K562 (cell line): ENCODE data around the gene SIRT2. TPM values are rescaled to one million over a fixed set of nuclear protein-coding genes. Genes with fewer than 3 reads are reported as not detected.

Experiments
- ATAC-seq: fragments of 200-7000 bp; cut with Tn5 transposase; 3 replicates; pipeline ENCODE4 v1.9.1; 2020; ENCODE audit warnings: moderate library complexity
- BruUV-seq: library from RNA; stranded (reverse); fragments of 400-500 nt; replicated peaks from 2 replicates; lab custom pipeline; 2021; lab: Mats Ljungman, UMichigan
- CTCF ChIA-PET: fragments of 300-600 bp; formaldehyde crosslinking; extraction: SDS; loops from one replicate; lab custom pipeline; 2021; ENCODE audit warnings: low intra/inter-chr PET ratio; lab: Yijun Ruan, JAX
- POLR2A ChIA-PET: fragments of 300-600, 350-650 bp; sonication (Branson Sonifier 250); formaldehyde crosslinking; extraction: SDS; loops from one replicate; lab custom pipeline; 2021; ENCODE audit warnings: antibody characterized with exemption, inconsistent platforms; lab: Yijun Ruan, JAX
- DNase-seq, 4 experiments: peaks; one replicate each; pipeline versions ENCODE4 v3.0.0 to v3.0.0-alpha.2; 2011 to 2018; ENCODE audit warnings: low spot score in 3 of 4, mixed read lengths in 3 of 4; ENCODE audit errors: extremely low read depth in 1 of 4
- FAIRE-seq: peaks from 2 replicates; lab custom pipeline; 2011; peaks lifted over from hg19 to GRCh38; lab: Jason Lieb, UNC
- H2AFZ ChIP-seq: 2 replicates; pipeline ENCODE4 v1.6.0; 2011; ENCODE audit warnings: low read depth, low read length, control low read depth, inconsistent platforms
- H3K27ac ChIP-seq: fragments of 200-600 bp; 3 replicates; pipeline ENCODE4 v1.8.0; 2011; ENCODE audit warnings: low read depth, mild to moderate bottlenecking, control low read depth, inconsistent platforms, low read length, moderate library complexity, mixed read lengths; ENCODE audit errors: extremely low read depth
- H3K27me3 ChIP-seq, 2 experiments: fragments of 300-600 bp in 1 of 2; 2 replicates in 1 of 2; 3 replicates in 1 of 2; pipeline versions ENCODE4 v1.6.0 to v1.8.0; 2011; ENCODE audit warnings: inconsistent platforms in 2 of 2, low read length in 2 of 2, mild to moderate bottlenecking in 1 of 2, mixed read lengths in 1 of 2, moderate library complexity in 1 of 2; ENCODE audit not compliant: control insufficient read depth in 2 of 2, insufficient read depth in 2 of 2
- H3K36me3 ChIP-seq: fragments of 300-600 bp; 3 replicates; pipeline ENCODE4 v1.8.0; 2011; ENCODE audit warnings: mild to moderate bottlenecking, low read length, inconsistent platforms; ENCODE audit not compliant: control insufficient read depth, insufficient read depth
- H3K4me1 ChIP-seq, 2 experiments: fragments of 200-600 bp in 1 of 2; replicated peaks in 1 of 2; 2 replicates in 1 of 2; 3 replicates in 1 of 2; pipeline versions ENCODE4 v1.5.1 to v1.8.0; 2011; ENCODE audit warnings: inconsistent platforms in 2 of 2, low read length in 2 of 2, mild to moderate bottlenecking in 1 of 2, mixed read lengths in 1 of 2, moderate library complexity in 1 of 2; ENCODE audit not compliant: control insufficient read depth in 2 of 2, insufficient read depth in 2 of 2
- H3K4me2 ChIP-seq: 2 replicates; pipeline ENCODE4 v1.6.1; 2011; ENCODE audit warnings: low read length, control low read depth, inconsistent platforms, mixed read lengths; ENCODE audit not compliant: insufficient read depth
- H3K4me3 ChIP-seq: fragments of 200-600 bp; sonication (generic), shearing (Covaris generic); 2 replicates; pipeline ENCODE4 v1.5.1; 2016; ENCODE audit warnings: control low read depth, inconsistent platforms
- H3K79me2 ChIP-seq: fragments of 200-600 bp; 3 replicates; pipeline ENCODE4 v1.8.0; 2011; ENCODE audit warnings: low read length, inconsistent platforms; ENCODE audit not compliant: control insufficient read depth, insufficient read depth
- H3K9ac ChIP-seq, 2 experiments: 2 replicates each; pipeline versions ENCODE4 v1.6.0 to v1.6.1; 2011; ENCODE audit warnings: low read depth in 2 of 2, low read length in 2 of 2, control low read depth in 1 of 2, inconsistent platforms in 1 of 2, mild to moderate bottlenecking in 1 of 2, mixed read lengths in 1 of 2; ENCODE audit not compliant: insufficient read depth in 1 of 2
- H3K9me1 ChIP-seq: one replicate; pipeline ENCODE4 v1.6.0; 2011; ENCODE audit warnings: inconsistent platforms, mild to moderate bottlenecking, low read length, moderate library complexity; ENCODE audit not compliant: control insufficient read depth, insufficient read depth
- H3K9me3 ChIP-seq: replicated peaks from 2 replicates; pipeline ENCODE4 v1.5.1; 2011; ENCODE audit warnings: low read depth, low read length, inconsistent platforms; ENCODE audit not compliant: control insufficient read depth, insufficient read depth
- H4K20me1 ChIP-seq: replicated peaks from 2 replicates; pipeline ENCODE4 v1.6.1; 2011; ENCODE audit warnings: low read length, inconsistent platforms, mixed read lengths; ENCODE audit not compliant: control insufficient read depth, insufficient read depth
- ARHGAP35 ChIP-seq: fragments of 450-650 bp; IDR thresholded peaks from 2 replicates; pipeline ENCODE4 v1.6.1; 2018; ENCODE audit not compliant: partially characterized antibody
- CBX1 ChIP-seq: sonication (generic); IDR thresholded peaks from 2 replicates; pipeline ENCODE4 v1.6.1; 2016; ENCODE audit warnings: antibody characterized with exemption, low read depth, mild to moderate bottlenecking
- CHD1 ChIP-seq: fragments of 200-600 bp; sonication (generic); IDR thresholded peaks from one replicate; pipeline ENCODE4 v1.6.1; 2012; ENCODE audit warnings: mild to moderate bottlenecking, moderate library complexity, low read length, inconsistent platforms
- FUS ChIP-seq: fragments of 200-400 bp; formaldehyde crosslinking; optimal IDR thresholded peaks from 2 replicates; pipeline ENCODE3; 2017; ENCODE audit warnings: low read depth, low read length
- HMGN3 ChIP-seq: IDR thresholded peaks from 2 replicates; pipeline ENCODE4 v1.6.1; 2011; ENCODE audit warnings: borderline replicate concordance, low read depth, mild to moderate bottlenecking, mixed read lengths, low read length; ENCODE audit not compliant: insufficient read length; ENCODE audit errors: extremely low read depth
- KAT7 ChIP-seq: sonication (generic); formaldehyde crosslinking; IDR thresholded peaks from 2 replicates; pipeline ENCODE4 v1.8.0; 2022; ENCODE audit warnings: missing genetic modification reagents, mild to moderate bottlenecking, borderline replicate concordance
- POLR2B ChIP-seq: fragments of 450-650 bp; IDR thresholded peaks from 2 replicates; pipeline ENCODE4 v1.6.1; 2018; ENCODE audit warnings: low read depth; ENCODE audit not compliant: partially characterized antibody
- RBM14 ChIP-seq: fragments of 200-400 bp; formaldehyde crosslinking; IDR thresholded peaks from 2 replicates; pipeline ENCODE4 v1.6.1; 2018; ENCODE audit warnings: low read depth, mild to moderate bottlenecking, low read length, moderate library complexity, borderline replicate concordance; ENCODE audit not compliant: insufficient read depth
- RFX7 ChIP-seq: fragments of 250-450 bp; sonication (Bioruptor Pico); IDR thresholded peaks from 2 replicates; pipeline ENCODE4 v1.5.1; 2021; ENCODE audit warnings: mild to moderate bottlenecking
- SMARCA5 ChIP-seq: fragments of 450-650 bp; IDR thresholded peaks from 2 replicates; pipeline ENCODE4 v1.6.1; 2016
- ZBTB7A ChIP-seq: IDR thresholded peaks from 2 replicates; pipeline ENCODE4 v1.6.1; 2011; ENCODE audit warnings: low read depth, mild to moderate bottlenecking, low read length, moderate library complexity, borderline replicate concordance; ENCODE audit not compliant: control insufficient read depth
- ZC3H11A ChIP-seq: IDR thresholded peaks from 2 replicates; pipeline ENCODE4 v1.6.1; 2012; ENCODE audit warnings: low read depth, low read length, improper control_type of control experiment
- WGBS: fragments of 100-300 bp; shearing (Covaris generic); methylation state at CpG from one replicate; pipeline ENCODE4 v1.1.6; 2016; ENCODE audit warnings: low coverage, mixed read lengths; ENCODE audit not compliant: insufficient coverage; ENCODE audit errors: missing lambda C conversion rate; 5-methylcytosine and 5-hydroxymethylcytosine counted together
- in situ Hi-C: fragments of 300-500 bp; cut with MboI; formaldehyde crosslinking; loops from 4 replicates; pipeline ENCODE4 v1.15.0; 2018; ENCODE audit warnings: inconsistent platforms, mixed read lengths
- intact Hi-C: fragments of 100-400 bp; cut with micrococcal nuclease; formaldehyde crosslinking; loops from 2 replicates; pipeline ENCODE4 v1.14.2; 2022
- polyA plus RNA-seq, 8 experiments: library from polyadenylated mRNA; depleted of rRNA in 4 of 8; stranded (reverse) in 5 of 8; unstranded in 3 of 8; fragments of >200 nt; fragmentation: Nextera tagmentation in 2 of 8; fragmentation: Illumina TruSeq in 1 of 8; extraction: Ambion mirVana in 2 of 8; extraction: Trizol in 1 of 8; gene quantifications; 2 replicates each; pipeline versions ENCODE4 v1.2.1 to v1.2.3, GENCODE V29; 2011 to 2014; ENCODE audit warnings: inconsistent platforms in 1 of 8, missing spikeins in 1 of 8
- total RNA-seq, 7 experiments: library from RNA; depleted of rRNA in 6 of 7; stranded (reverse); fragments of >200 nt in 6 of 7; fragmentation: Illumina TruSeq in 2 of 7; extraction: Trizol in 2 of 7; gene quantifications; 2 replicates each; pipeline versions ENCODE4 v1.2.1 to v1.2.3, GENCODE V29; 2011 to 2021; ENCODE audit warnings: low replicate concordance in 1 of 7
- TF ChIP-seq, protein P1 (sequence below), 2 experiments: fragments of 450-650 bp; formaldehyde crosslinking in 1 of 2; IDR thresholded peaks; 2 replicates each; pipeline versions ENCODE4 v1.4.0 to v1.6.1; 2014 to 2020; ENCODE audit warnings: mild to moderate bottlenecking in 2 of 2, borderline replicate concordance in 1 of 2, low read depth in 1 of 2

Gene SIRT2
- total and polyA plus RNA-seq, 9 of the 15 experiments (the other 6 are each of a cell fraction or from before 2014, with no cell fraction given), result 2.3 to 35.2 (median 22.9) TPM

DNA sequence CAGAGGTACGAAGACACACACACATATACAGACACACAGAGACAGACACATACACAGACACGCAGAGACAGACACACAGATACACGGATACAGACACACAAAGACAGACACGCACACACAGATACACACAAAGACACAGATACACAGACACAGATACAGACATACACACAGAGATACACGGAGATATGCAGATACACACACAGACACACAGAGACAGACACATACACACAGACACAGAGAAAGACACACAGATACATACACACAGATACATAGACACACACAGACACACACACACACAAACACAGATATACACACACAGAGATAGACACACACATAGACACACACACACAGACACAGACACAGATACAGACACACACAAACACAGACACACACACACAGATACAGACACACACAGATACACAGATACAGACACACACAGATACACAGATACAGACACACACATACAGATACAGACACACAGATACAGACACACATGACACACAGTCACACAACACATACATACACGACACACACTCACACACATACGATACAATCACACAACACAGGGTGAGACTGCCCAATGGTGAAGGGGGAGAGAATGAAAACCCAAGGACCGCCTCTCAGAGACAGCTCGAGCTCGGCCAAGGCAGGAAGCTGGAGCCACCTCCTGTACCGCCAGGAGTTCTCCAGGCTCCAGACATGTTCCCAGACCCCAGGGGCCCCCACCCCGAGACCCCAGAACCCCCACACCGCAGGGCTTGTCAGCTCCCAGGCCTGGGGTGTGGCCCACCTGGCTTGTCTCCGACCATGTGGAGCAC lies 21.4 kb upstream of the SIRT2 start:
- FAIRE-seq (peak; percentile 86), DNase-seq (peak in 1 of 4 experiments; percentile 15), ATAC-seq (no peak)
- BruUV-seq, result no TSS peak
- no peak overlapping the region for H2AFZ ChIP-seq
- POLR2A ChIA-PET, result interaction anchor here (0.7 kb wide), 1 partner anchor 12 kb away, joined by 3 read pairs; no protein-coding TSS in a partner anchor
- in situ Hi-C loops, result loop anchor here (10.0 kb wide), 1 partner anchor 396 kb away; no protein-coding TSS in a partner anchor
- no peak overlapping the region for H3K4me3 ChIP-seq
- no peaks in the 10 kb centered on the region for H4K20me1 ChIP-seq
- H3K9me1 ChIP-seq, result no peaks in the 10 kb centered on the region
- H3K9me3 ChIP-seq, result no peaks in the 10 kb centered on the region
- no peak overlapping the region for H3K4me2 ChIP-seq
- CTCF ChIA-PET, result interaction anchor here (0.5 kb wide), 1 partner anchor 28 kb away, joined by 3 read pairs; no protein-coding TSS in a partner anchor
- H3K4me1 ChIP-seq, result peaks cover 0 to 34% of the 10 kb centered on the region in 2 experiments; a peak in 3 of 5 replicates
- no peak overlapping the region; the same call in 2 of the 3 replicates for H3K27ac ChIP-seq
- H3K9ac ChIP-seq, result peak overlapping the region in 1 of 2 experiments; percentile 68; a peak in 3 of 4 replicates
- 74% methylated on average over 12 of the region's 14 CpGs for whole genome bisulfite sequencing
- H3K36me3 ChIP-seq, result peaks cover 45% of the 10 kb centered on the region; the same call in 1 of the 3 replicates
- no peaks in the 10 kb centered on the region for H3K79me2 ChIP-seq
- intact Hi-C loops, result no loop called here
- H3K27me3 ChIP-seq, result no peaks in the 10 kb centered on the region
- TF ChIP-seq POLR2B, result peak; percentile 48
- peak; percentile 19; the same call in 1 of the 2 replicates for TF ChIP-seq SMARCA5
- no peak for TF ChIP-seq HMGN3
- TF ChIP-seq RBM14, result no peak
- no peak for TF ChIP-seq RFX7 (CRISPR knock-in tag)
- no peak for TF ChIP-seq ZC3H11A
- TF ChIP-seq, protein P1, sequence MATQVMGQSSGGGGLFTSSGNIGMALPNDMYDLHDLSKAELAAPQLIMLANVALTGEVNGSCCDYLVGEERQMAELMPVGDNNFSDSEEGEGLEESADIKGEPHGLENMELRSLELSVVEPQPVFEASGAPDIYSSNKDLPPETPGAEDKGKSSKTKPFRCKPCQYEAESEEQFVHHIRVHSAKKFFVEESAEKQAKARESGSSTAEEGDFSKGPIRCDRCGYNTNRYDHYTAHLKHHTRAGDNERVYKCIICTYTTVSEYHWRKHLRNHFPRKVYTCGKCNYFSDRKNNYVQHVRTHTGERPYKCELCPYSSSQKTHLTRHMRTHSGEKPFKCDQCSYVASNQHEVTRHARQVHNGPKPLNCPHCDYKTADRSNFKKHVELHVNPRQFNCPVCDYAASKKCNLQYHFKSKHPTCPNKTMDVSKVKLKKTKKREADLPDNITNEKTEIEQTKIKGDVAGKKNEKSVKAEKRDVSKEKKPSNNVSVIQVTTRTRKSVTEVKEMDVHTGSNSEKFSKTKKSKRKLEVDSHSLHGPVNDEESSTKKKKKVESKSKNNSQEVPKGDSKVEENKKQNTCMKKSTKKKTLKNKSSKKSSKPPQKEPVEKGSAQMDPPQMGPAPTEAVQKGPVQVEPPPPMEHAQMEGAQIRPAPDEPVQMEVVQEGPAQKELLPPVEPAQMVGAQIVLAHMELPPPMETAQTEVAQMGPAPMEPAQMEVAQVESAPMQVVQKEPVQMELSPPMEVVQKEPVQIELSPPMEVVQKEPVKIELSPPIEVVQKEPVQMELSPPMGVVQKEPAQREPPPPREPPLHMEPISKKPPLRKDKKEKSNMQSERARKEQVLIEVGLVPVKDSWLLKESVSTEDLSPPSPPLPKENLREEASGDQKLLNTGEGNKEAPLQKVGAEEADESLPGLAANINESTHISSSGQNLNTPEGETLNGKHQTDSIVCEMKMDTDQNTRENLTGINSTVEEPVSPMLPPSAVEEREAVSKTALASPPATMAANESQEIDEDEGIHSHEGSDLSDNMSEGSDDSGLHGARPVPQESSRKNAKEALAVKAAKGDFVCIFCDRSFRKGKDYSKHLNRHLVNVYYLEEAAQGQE (IDR thresholded peaks at IDR 0.05; ENCODE audit: borderline replicate concordance), result no peak
- TF ChIP-seq, protein P1 (CRISPR knock-in tag; IDR thresholded peaks at IDR 0.05; ENCODE audit: low read depth), result no peak
- TF ChIP-seq KAT7 (CRISPR knock-in tag), result no peak
- TF ChIP-seq ZBTB7A, result no peak
- TF ChIP-seq CHD1, result no peak
- no peak for TF ChIP-seq CBX1
- peak; percentile 14 for TF ChIP-seq ARHGAP35
- TF ChIP-seq FUS, result no peak
